Measurements from ENCODE around the gene RANBP10. TPM values are rescaled to one million over a fixed set of nuclear protein-coding genes. Genes with fewer than 3 reads are reported as not detected.

RANBP10 gene
- total RNA-seq, 1 experiment from 2014 or later = 15.6 TPM

DNA sequence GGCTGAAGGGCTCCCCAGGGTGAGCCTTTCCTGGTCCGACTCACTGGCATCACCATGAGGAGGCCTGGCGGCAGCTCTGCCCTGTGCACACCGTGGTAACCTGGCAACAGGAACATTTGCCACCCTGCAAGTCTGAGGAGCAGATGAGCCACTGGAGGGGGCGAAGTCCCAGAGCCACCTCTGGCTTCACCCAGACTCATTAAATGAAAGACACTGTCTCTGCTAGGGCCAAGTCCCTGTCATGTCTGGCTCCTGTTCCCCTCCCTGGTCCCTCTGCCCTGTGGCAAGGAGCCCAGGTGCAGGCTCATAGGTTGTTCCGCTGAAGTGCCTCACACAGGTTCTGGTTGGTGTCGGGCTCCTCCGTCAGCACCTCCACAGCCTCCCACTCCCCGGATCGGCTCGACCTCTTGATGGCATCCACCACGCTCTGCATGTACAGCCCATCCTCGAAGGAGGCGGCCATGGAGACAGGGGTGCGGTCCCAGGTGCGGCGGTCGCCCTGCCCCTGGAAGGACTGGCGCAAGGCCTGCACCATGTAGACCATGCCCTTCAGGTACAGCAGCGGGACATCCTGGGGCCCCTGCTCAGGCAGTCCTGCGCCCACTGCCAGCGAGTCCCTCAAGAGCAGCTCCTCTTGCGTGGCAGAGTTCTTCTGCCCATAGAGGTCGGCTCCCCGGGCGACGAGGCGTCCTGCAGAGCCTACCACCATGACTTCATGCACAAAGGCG, 131.3 kb downstream of the RANBP10 start:
- H4K91ac ChIP-seq (ENCODE audit: insufficient read length, low read depth, low read length) = no peak overlapping the region
- no peak overlapping the region; the same call in 1 of the 2 replicates for H3K14ac ChIP-seq (ENCODE audit: insufficient read depth, low read length)
- peaks cover 0 to 5% (median 2%) of the 10 kb centered on the region in 3 experiments; a peak in 3 of 7 replicates for H3K36me3 Mint-ChIP-seq (ENCODE audit: insufficient read depth in 1 of 3, low read depth in 3 of 3)
- no peak overlapping the region for H3K4ac ChIP-seq (ENCODE audit: low read depth, low read length)
- H3K18ac ChIP-seq (ENCODE audit: insufficient read length, low read depth, low read length) = no peak overlapping the region
- H3T11ph ChIP-seq (ENCODE audit: low read length) = no peak overlapping the region
- WGBS (ENCODE audit: extremely low coverage, insufficient read length, low lambda C conversion rate) = no CpG with 5 or more reads among the region's 28 CpGs
- H3K27ac Mint-ChIP-seq = no peak overlapping the region
- H3K9me3 Mint-ChIP-seq = no peaks in the 10 kb centered on the region
- no peak overlapping the region for H2AK5ac ChIP-seq (ENCODE audit: insufficient read length, low read length)
- H3K23ac ChIP-seq (ENCODE audit: insufficient read length, low read depth, low read length) = no peak overlapping the region
- H3K4me3 Mint-ChIP-seq = no peak overlapping the region
- H2AFZ ChIP-seq (ENCODE audit: low read length) = no peak overlapping the region
- no peaks in the 10 kb centered on the region for H3K23me2 ChIP-seq (ENCODE audit: insufficient read length, low read depth, low read length, poor library complexity, severe bottlenecking)
- no peak overlapping the region for H2BK20ac ChIP-seq (ENCODE audit: low read depth, low read length, poor library complexity, severe bottlenecking)
- TF ChIP-seq, protein P1, sequence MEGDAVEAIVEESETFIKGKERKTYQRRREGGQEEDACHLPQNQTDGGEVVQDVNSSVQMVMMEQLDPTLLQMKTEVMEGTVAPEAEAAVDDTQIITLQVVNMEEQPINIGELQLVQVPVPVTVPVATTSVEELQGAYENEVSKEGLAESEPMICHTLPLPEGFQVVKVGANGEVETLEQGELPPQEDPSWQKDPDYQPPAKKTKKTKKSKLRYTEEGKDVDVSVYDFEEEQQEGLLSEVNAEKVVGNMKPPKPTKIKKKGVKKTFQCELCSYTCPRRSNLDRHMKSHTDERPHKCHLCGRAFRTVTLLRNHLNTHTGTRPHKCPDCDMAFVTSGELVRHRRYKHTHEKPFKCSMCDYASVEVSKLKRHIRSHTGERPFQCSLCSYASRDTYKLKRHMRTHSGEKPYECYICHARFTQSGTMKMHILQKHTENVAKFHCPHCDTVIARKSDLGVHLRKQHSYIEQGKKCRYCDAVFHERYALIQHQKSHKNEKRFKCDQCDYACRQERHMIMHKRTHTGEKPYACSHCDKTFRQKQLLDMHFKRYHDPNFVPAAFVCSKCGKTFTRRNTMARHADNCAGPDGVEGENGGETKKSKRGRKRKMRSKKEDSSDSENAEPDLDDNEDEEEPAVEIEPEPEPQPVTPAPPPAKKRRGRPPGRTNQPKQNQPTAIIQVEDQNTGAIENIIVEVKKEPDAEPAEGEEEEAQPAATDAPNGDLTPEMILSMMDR (conservative IDR thresholded peaks at IDR 0.05) = no peak
- H4K20me1 ChIP-seq (ENCODE audit: control insufficient read depth, insufficient read depth, insufficient read length) = peaks cover 3% of the 10 kb centered on the region
- H4K5ac ChIP-seq (ENCODE audit: insufficient read length, low read depth, low read length) = no peak overlapping the region
- H2BK15ac ChIP-seq (ENCODE audit: low read depth, low read length) = no peak overlapping the region
- no peak overlapping the region for H3K27ac ChIP-seq (ENCODE audit: insufficient read length, low read depth, low read length)
- no peaks in the 10 kb centered on the region for H3K79me1 ChIP-seq (ENCODE audit: insufficient read depth, low read depth, low read length, poor library complexity, severe bottlenecking)
- no peaks in the 10 kb centered on the region for H3K4me1 ChIP-seq (ENCODE audit: insufficient read depth, low read length)
- H3K56ac ChIP-seq (ENCODE audit: insufficient read length, low read depth, low read length) = no peak overlapping the region
- H3K27me3 Mint-ChIP-seq (ENCODE audit: low read depth) = no peaks in the 10 kb centered on the region
- no peak overlapping the region for H3K9ac ChIP-seq (ENCODE audit: extremely low read depth, insufficient read length, low read length)
- H2BK12ac ChIP-seq (ENCODE audit: insufficient read length, low read depth, low read length) = no peak overlapping the region
- no peaks in the 10 kb centered on the region for H3K79me2 ChIP-seq (ENCODE audit: insufficient read depth, low read length)
- H2BK5ac ChIP-seq (ENCODE audit: insufficient read length, low read length) = no peak overlapping the region
- H3K9me3 ChIP-seq (ENCODE audit: control insufficient read depth, low read depth, low read length) = no peaks in the 10 kb centered on the region
- no peak overlapping the region for H2BK120ac ChIP-seq (ENCODE audit: low read depth, low read length, poor library complexity, severe bottlenecking)
- no peaks in the 10 kb centered on the region for H3K27me3 ChIP-seq (ENCODE audit: insufficient read depth, low read length)
- 0 out of 4 replicates have a peak, but pooled peaks cover 0 to 2% of the 10 kb centered on the region in 2 experiments for H3K4me1 Mint-ChIP-seq
- no peak for DNase-seq
- H4K8ac ChIP-seq (replicated peaks; ENCODE audit: insufficient read length, low read depth, low read length) = no peak overlapping the region
- no peak overlapping the region for H3K4me2 ChIP-seq (ENCODE audit: insufficient read depth, insufficient read length, low read length)
